Measurements from ENCODE around the gene ASB10.

The ASB10 gene

GRCh38 chr7:151134743-151135524 is 52.1 kb downstream of the ASB10 start:
- DNase-seq, result no peak

GRCh38 chr7:151133986-151134742 is 52.9 kb downstream of the ASB10 start:
- DNase-seq, result no peak

GRCh38 chr7:151133266-151133985 is 53.6 kb downstream of the ASB10 start:
- DNase-seq, result no peak

- no peak for DNase-seq
These were observed 54.4 kb downstream of the ASB10 start for GRCh38 chr7:151132461-151133205.

- no peak for DNase-seq
These were observed 55.3 kb downstream of the ASB10 start for GRCh38 chr7:151131592-151132293.

GRCh38 chr7:151131224-151131591 is 55.8 kb downstream of the ASB10 start:
- DNase-seq, result no peak

- DNase-seq, result no peak
These were observed 56.3 kb downstream of the ASB10 start for GRCh38 chr7:151130741-151131157.

GRCh38 chr7:151129960-151130591 is 57.0 kb downstream of the ASB10 start:
- DNase-seq, result no peak

GRCh38 chr7:151129117-151129959 is 57.7 kb downstream of the ASB10 start:
- DNase-seq, result no peak

- DNase-seq, result no peak
These were observed 58.3 kb downstream of the ASB10 start for GRCh38 chr7:151128716-151129115.

GRCh38 chr7:151128144-151128543 is 58.9 kb downstream of the ASB10 start:
- no peak for DNase-seq

GRCh38 chr7:151126491-151127137 is 60.4 kb downstream of the ASB10 start:
- no peak for DNase-seq

- DNase-seq, result no peak
These were observed 61.1 kb downstream of the ASB10 start for GRCh38 chr7:151125846-151126481.

Data from stimulated activated CD4-positive, alpha-beta T cell treated with anti-CD3 and anti-CD28 coated beads, Interleukin-12 subunit alpha, Interleukin-12 subunit beta, amount 100 ng/mL, for 4 hours (primary cell).